Hepatocyte (in vitro differentiated cells): ENCODE data around the gene ADGRV1.

ENCODE experiments used
- CTCF ChIP-seq: fragments of 200-600 bp; sonication (generic); IDR thresholded peaks from 2 replicates; pipeline ENCODE4 v1.5.1; 2016; ENCODE audit warnings: antibody characterized with exemption, mild to moderate bottlenecking; ENCODE audit not compliant: poor library complexity
- EZH2 ChIP-seq: fragments of 200-600 bp; sonication (generic); IDR thresholded peaks from 2 replicates; pipeline ENCODE4 v1.6.1; 2016; ENCODE audit warnings: antibody characterized with exemption, mild to moderate bottlenecking, borderline replicate concordance

GRCh38 chr5:91144491-91145332 lies 586.1 kb downstream of the ADGRV1 start:
- TF ChIP-seq CTCF (no peak), EZH2 (no peak)
